ENCODE data around the gene EMB.
"Not testable (repeated sequence)": the region's sequence is repeated elsewhere in the genome, so short reads cannot be mapped to it uniquely, and the experiment has no call there.

The EMB gene

GRCh38 chr5:50420343-50420935 is 20.6 kb downstream of the EMB start:
- TF ChIP-seq SPI1 (IDR thresholded peaks at IDR 0.05; ENCODE audit: borderline replicate concordance, low read depth) (no peak), REST (IDR thresholded peaks at IDR 0.05; ENCODE audit: insufficient replicate concordance, low read depth) (no peak), POLR2AphosphoS5 (IDR thresholded peaks at IDR 0.05; ENCODE audit: low read depth) (no peak)
- DNase-seq (ENCODE audit: low read depth in 1 of 2, low spot score in 1 of 2): no peak
- no peak overlapping the region for H3K4me3 ChIP-seq (replicated peaks; ENCODE audit: insufficient read depth, low read length)
- no peaks in the 10 kb centered on the region for H3K27me3 ChIP-seq (ENCODE audit: insufficient read depth, poor library complexity, severe bottlenecking)
- no peak overlapping the region for H3K27ac ChIP-seq (replicated peaks)

DNA sequence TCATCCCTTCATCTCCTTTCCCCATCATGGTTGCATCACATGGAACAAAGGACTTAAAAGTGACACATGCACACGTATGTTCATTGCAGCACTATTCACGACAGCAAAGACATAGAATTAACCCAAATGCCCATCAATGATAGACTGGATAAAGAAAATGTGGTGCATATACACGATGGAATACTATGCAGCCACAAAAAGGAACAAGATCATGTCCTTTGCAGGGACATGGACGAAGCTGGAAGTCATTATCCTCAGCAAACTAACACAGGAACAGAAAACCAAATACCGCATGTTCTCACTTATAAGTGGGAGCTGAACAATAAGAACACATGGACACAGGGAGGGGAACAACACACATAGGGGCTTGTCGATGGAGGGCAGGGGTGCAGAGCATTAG is 21.4 kb downstream of the EMB start:
- not testable (repeated sequence) for DNase-seq (ENCODE audit: low read depth in 1 of 2, low spot score in 1 of 2); H3K27me3 ChIP-seq (ENCODE audit: insufficient read depth, poor library complexity, severe bottlenecking); H3K27ac ChIP-seq (replicated peaks); H3K4me3 ChIP-seq (replicated peaks; ENCODE audit: insufficient read depth, low read length)

- H3K4me3 ChIP-seq (replicated peaks; ENCODE audit: insufficient read depth, low read length); H3K27me3 ChIP-seq (ENCODE audit: insufficient read depth, poor library complexity, severe bottlenecking); H3K27ac ChIP-seq (replicated peaks); DNase-seq (ENCODE audit: low read depth in 1 of 2, low spot score in 1 of 2): not testable (repeated sequence)
These were observed 24.5 kb downstream of the EMB start for GRCh38 chr5:50416637-50417036.

DNA sequence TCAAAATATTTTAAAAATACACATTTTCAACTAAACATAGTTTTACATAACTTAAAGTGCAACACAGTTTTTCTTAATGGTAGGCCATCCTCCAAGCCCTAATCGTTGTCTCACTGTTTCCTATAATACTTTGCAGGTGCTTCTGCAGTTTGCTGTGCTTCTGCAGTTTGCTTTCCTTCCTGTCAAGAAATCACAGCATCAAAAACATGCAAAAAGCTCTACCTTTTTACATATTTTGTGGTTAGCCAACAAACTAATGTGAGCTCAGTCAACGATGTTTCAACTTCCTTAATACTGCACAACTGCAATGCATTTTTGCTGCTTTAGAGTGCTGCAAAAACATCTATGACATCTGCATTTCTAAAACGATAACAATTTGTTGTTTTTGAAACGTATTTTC is 25.2 kb downstream of the EMB start:
- Histone ChIP-seq H3K27me3 (ENCODE audit: insufficient read depth, poor library complexity, severe bottlenecking) (no peaks in the 10 kb centered on the region), H3K27ac (replicated peaks) (no peak overlapping the region), H3K4me3 (replicated peaks; ENCODE audit: insufficient read depth, low read length) (no peak overlapping the region)
- TF ChIP-seq REST (IDR thresholded peaks at IDR 0.05; ENCODE audit: insufficient replicate concordance, low read depth): no peak
- DNase-seq (ENCODE audit: low read depth in 1 of 2, low spot score in 1 of 2): no peak

DNA sequence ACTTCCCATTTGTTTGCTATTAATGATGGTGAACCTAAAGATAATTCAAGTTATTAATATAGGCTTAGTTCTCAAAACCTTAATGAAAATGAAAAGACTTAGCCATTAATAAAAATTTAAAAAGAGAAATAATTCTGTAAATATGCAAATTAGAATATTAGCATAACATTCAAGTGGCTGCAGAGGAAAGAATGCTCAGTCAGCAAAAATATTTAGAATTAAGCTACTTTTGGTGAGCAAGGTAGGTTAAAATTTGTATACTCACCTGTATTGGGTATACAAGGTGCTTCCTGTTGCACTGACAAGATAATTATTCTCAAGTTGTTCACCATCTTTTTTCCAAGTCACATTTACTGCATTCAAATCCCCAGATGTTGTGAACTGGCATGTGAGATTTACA is 30.2 kb downstream of the EMB start:
- DNase-seq (ENCODE audit: low read depth in 1 of 2, low spot score in 1 of 2); H3K27ac ChIP-seq (replicated peaks); H3K4me3 ChIP-seq (replicated peaks; ENCODE audit: insufficient read depth, low read length): not testable (repeated sequence)

GRCh38 chr5:50406877-50407276 is 34.2 kb downstream of the EMB start:
- TF ChIP-seq SPI1 (IDR thresholded peaks at IDR 0.05; ENCODE audit: borderline replicate concordance, low read depth): no peak
- Histone ChIP-seq H3K27me3 (ENCODE audit: insufficient read depth, poor library complexity, severe bottlenecking) (no peaks in the 10 kb centered on the region), H3K4me3 (replicated peaks; ENCODE audit: insufficient read depth, low read length) (no peak overlapping the region), H3K27ac (replicated peaks) (no peak overlapping the region)
- no peak for DNase-seq (ENCODE audit: low read depth in 1 of 2, low spot score in 1 of 2)

More for the DNA sequence above, 30.2 kb downstream of the EMB start:
- not testable (repeated sequence) for H3K27me3 ChIP-seq (ENCODE audit: insufficient read depth, poor library complexity, severe bottlenecking)

DNA sequence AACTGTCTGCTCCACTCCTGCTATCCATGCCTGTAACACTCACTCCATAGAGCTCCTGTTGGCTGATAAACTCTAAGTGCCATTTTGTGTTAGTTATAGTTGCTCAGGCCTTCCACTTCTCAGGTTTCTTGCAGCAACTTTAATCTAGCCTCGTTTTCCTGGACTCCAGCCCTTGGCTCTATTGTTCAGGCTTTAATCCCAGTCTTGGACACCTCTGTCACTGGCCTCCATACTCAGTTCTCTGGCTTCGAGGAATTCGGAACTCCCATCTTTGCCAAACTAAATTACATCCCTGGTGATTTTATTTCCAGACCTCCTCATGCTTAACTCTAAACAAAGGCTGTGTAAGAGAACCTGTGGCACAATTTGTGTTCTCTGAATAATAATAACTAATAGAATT is 39.8 kb downstream of the EMB start:
- Histone ChIP-seq H3K4me3 (replicated peaks; ENCODE audit: insufficient read depth, low read length) (no peak overlapping the region), H3K27ac (replicated peaks) (no peak overlapping the region), H3K27me3 (ENCODE audit: insufficient read depth, poor library complexity, severe bottlenecking) (no peaks in the 10 kb centered on the region)
- DNase-seq (ENCODE audit: low read depth in 1 of 2, low spot score in 1 of 2): no peak
- TF ChIP-seq POLR2AphosphoS5 (IDR thresholded peaks at IDR 0.05; ENCODE audit: low read depth) (no peak), REST (IDR thresholded peaks at IDR 0.05; ENCODE audit: insufficient replicate concordance, low read depth) (no peak), SPI1 (IDR thresholded peaks at IDR 0.05; ENCODE audit: borderline replicate concordance, low read depth) (no peak), GABPA (IDR thresholded peaks at IDR 0.05; ENCODE audit: low read depth) (no peak)
- TF ChIP-seq, protein P1, sequence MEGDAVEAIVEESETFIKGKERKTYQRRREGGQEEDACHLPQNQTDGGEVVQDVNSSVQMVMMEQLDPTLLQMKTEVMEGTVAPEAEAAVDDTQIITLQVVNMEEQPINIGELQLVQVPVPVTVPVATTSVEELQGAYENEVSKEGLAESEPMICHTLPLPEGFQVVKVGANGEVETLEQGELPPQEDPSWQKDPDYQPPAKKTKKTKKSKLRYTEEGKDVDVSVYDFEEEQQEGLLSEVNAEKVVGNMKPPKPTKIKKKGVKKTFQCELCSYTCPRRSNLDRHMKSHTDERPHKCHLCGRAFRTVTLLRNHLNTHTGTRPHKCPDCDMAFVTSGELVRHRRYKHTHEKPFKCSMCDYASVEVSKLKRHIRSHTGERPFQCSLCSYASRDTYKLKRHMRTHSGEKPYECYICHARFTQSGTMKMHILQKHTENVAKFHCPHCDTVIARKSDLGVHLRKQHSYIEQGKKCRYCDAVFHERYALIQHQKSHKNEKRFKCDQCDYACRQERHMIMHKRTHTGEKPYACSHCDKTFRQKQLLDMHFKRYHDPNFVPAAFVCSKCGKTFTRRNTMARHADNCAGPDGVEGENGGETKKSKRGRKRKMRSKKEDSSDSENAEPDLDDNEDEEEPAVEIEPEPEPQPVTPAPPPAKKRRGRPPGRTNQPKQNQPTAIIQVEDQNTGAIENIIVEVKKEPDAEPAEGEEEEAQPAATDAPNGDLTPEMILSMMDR (IDR thresholded peaks at IDR 0.05; ENCODE audit: insufficient read depth, low read length): no peak

- H3K27ac ChIP-seq (replicated peaks); DNase-seq (ENCODE audit: low read depth in 1 of 2, low spot score in 1 of 2); H3K27me3 ChIP-seq (ENCODE audit: insufficient read depth, poor library complexity, severe bottlenecking); H3K4me3 ChIP-seq (replicated peaks; ENCODE audit: insufficient read depth, low read length): not testable (repeated sequence)
These were observed 47.0 kb downstream of the EMB start for GRCh38 chr5:50393925-50394609.
